RWPE1 (cell line): ENCODE measurements around the gene HS6ST3.

Experiments
- CTCF ChIA-PET: fragments of 350-600 bp; sonication (Branson Sonifier 250); formaldehyde crosslinking; extraction: SDS; loops from one replicate; lab custom pipeline; 2021; lab: Yijun Ruan, JAX
- POLR2A ChIA-PET: fragments of 400-600 bp; formaldehyde crosslinking; extraction: SDS; loops from one replicate; lab custom pipeline; 2020; ENCODE audit warnings: antibody characterized with exemption; ENCODE audit not compliant: low non-redundant PET; lab: Yijun Ruan, JAX
- DNase-seq: peaks from one replicate; pipeline ENCODE4 v3.0.0; 2012; ENCODE audit warnings: low spot score
- H3K27ac ChIP-seq: fragments of 450-650 bp; 2 replicates; pipeline ENCODE4 v1.5.1; 2017
- CTCF ChIP-seq: fragments of 450-650 bp; conservative IDR thresholded peaks from 2 replicates; pipeline ENCODE4 v1.5.1; 2017; ENCODE audit warnings: low read depth, mild to moderate bottlenecking

Gene HS6ST3

GRCh38 chr13:96191367-96191766 lies 101.5 kb downstream of the HS6ST3 start:
- CTCF ChIA-PET, result no interaction called here
- DNase-seq, result no peak
- POLR2A ChIA-PET, result no interaction called here
- H3K27ac ChIP-seq, result no peak overlapping the region
- no peak for TF ChIP-seq CTCF

- no peak for TF ChIP-seq CTCF
- DNase-seq, result no peak
- H3K27ac ChIP-seq, result no peak overlapping the region
- POLR2A ChIA-PET, result no interaction called here
- CTCF ChIA-PET, result no interaction called here
These were observed 103.9 kb downstream of the HS6ST3 start for GRCh38 chr13:96193728-96194310.

GRCh38 chr13:96198038-96198437 lies 108.1 kb downstream of the HS6ST3 start:
- POLR2A ChIA-PET, result no interaction called here
- CTCF ChIA-PET, result no interaction called here
- no peak overlapping the region for H3K27ac ChIP-seq
- no peak for DNase-seq
- TF ChIP-seq CTCF, result no peak

- no peak overlapping the region for H3K27ac ChIP-seq
- no peak for TF ChIP-seq CTCF
- DNase-seq, result no peak
- ChIA-PET POLR2A (interaction anchor here (0.6 kb wide), 1 partner anchor 39 kb away, joined by 4 read pairs; no protein-coding TSS in a partner anchor), CTCF (no interaction called here)
These were observed 109.4 kb downstream of the HS6ST3 start for GRCh38 chr13:96199315-96199714.

- DNase-seq, result no peak
- no peak overlapping the region for H3K27ac ChIP-seq
- POLR2A ChIA-PET, result interaction anchor here (0.6 kb wide), 1 partner anchor 22 kb away, joined by 3 read pairs; no protein-coding TSS in a partner anchor
- no peak for TF ChIP-seq CTCF
- CTCF ChIA-PET, result interaction anchor here (0.7 kb wide), 1 partner anchor 81 kb away, joined by 3 read pairs; no protein-coding TSS in a partner anchor
These were observed 110.9 kb downstream of the HS6ST3 start for GRCh38 chr13:96200810-96201209.

GRCh38 chr13:96202315-96202714 lies 112.4 kb downstream of the HS6ST3 start:
- TF ChIP-seq CTCF, result no peak
- ChIA-PET CTCF (no interaction called here), POLR2A (no interaction called here)
- H3K27ac ChIP-seq, result no peak overlapping the region
- no peak for DNase-seq
